ENCODE measurements around the gene TLNRD1.

TLNRD1 gene

DNA sequence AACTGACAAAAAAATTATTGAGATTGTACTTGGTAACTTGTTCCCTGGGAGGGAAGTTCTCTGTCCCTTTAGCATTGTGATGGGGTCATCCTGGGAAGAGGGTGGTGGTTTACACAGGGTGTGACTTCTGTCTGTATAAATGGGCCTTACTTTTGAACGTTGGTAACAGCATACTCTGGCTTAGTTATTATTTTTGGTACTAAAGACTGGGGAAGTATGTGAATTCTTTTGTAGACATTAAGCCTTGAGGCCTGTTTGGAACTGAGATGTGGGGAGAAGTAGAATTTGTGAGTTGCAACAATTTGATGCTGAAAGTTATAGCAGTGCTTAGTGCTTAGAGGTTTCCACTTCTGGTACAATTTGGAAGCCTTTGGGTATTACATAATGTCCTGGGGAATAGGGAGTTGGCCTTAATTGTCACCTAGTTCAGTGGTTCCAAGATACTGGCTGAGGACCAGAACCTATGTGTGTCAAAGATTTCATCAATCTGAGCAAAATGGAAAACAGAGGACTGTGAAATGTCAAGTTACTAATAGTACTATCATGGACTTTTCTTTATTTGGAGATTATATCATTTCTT, 15.9 kb downstream of the TLNRD1 start:
- H3K27me3 ChIP-seq: no peaks in the 10 kb centered on the region
- H3K4me3 ChIP-seq (ENCODE audit: low read depth, low read length): no peak overlapping the region
- TF ChIP-seq, protein P1, sequence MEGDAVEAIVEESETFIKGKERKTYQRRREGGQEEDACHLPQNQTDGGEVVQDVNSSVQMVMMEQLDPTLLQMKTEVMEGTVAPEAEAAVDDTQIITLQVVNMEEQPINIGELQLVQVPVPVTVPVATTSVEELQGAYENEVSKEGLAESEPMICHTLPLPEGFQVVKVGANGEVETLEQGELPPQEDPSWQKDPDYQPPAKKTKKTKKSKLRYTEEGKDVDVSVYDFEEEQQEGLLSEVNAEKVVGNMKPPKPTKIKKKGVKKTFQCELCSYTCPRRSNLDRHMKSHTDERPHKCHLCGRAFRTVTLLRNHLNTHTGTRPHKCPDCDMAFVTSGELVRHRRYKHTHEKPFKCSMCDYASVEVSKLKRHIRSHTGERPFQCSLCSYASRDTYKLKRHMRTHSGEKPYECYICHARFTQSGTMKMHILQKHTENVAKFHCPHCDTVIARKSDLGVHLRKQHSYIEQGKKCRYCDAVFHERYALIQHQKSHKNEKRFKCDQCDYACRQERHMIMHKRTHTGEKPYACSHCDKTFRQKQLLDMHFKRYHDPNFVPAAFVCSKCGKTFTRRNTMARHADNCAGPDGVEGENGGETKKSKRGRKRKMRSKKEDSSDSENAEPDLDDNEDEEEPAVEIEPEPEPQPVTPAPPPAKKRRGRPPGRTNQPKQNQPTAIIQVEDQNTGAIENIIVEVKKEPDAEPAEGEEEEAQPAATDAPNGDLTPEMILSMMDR (IDR thresholded peaks at IDR 0.05; ENCODE audit: low read depth, low read length): no peak
- no peak for DNase-seq
- H3K36me3 ChIP-seq: no peaks in the 10 kb centered on the region
- H3K4me1 ChIP-seq: no peaks in the 10 kb centered on the region
- H3K9me3 ChIP-seq: no peaks in the 10 kb centered on the region

DNA sequence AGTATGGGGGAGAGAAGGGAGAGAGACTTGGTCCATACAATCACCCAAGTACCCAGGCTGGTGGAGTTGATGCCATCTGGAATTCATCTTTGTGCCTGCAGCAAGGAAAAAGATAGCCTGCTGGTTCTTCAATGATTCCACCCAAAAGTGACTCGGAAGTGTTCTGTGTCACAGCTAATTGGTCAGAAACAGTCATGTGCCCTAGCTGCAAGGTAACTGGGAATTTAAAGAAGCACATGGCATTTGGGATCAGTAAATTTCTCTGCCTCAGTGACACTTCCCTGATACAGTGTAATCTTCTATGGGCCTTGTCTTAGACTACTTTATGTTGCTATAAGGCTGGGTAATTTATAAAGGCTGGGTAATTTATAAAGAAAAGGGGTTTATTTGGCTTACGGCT, 17.5 kb downstream of the TLNRD1 start:
- no peaks in the 10 kb centered on the region for H3K9me3 ChIP-seq
- no peak for DNase-seq
- TF ChIP-seq, protein P1 (IDR thresholded peaks at IDR 0.05; ENCODE audit: low read depth, low read length): no peak
- no peaks in the 10 kb centered on the region for H3K27me3 ChIP-seq
- no peaks in the 10 kb centered on the region for H3K36me3 ChIP-seq
- no peak overlapping the region for H3K4me3 ChIP-seq (ENCODE audit: low read depth, low read length)
- no peaks in the 10 kb centered on the region for H3K4me1 ChIP-seq

DNA sequence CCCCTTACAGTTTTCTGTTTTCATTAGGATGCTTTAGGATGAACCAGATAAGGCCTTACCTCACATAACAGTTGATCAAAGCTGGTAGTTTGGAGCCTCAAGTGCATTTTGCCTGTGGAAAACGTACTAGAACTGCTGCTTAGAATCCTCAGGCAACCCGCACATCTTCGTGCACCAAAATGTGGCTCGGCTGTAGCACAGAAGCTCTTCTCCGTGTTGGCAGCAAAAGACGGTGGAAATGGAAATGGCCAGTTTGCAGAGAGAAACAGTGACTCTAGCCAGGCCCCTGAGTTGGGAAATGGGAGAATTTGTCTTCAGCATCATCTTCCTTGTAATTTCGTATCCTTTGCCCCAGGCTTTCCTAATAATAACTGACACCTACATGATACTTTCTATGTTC, 20.6 kb downstream of the TLNRD1 start:
- Histone ChIP-seq H3K4me1 (no peaks in the 10 kb centered on the region), H3K36me3 (no peaks in the 10 kb centered on the region), H3K9me3 (no peaks in the 10 kb centered on the region), H3K4me3 (ENCODE audit: low read depth, low read length) (no peak overlapping the region), H3K27me3 (no peaks in the 10 kb centered on the region)
- TF ChIP-seq, protein P1 (IDR thresholded peaks at IDR 0.05; ENCODE audit: low read depth, low read length): no peak
- no peak for DNase-seq

DNA sequence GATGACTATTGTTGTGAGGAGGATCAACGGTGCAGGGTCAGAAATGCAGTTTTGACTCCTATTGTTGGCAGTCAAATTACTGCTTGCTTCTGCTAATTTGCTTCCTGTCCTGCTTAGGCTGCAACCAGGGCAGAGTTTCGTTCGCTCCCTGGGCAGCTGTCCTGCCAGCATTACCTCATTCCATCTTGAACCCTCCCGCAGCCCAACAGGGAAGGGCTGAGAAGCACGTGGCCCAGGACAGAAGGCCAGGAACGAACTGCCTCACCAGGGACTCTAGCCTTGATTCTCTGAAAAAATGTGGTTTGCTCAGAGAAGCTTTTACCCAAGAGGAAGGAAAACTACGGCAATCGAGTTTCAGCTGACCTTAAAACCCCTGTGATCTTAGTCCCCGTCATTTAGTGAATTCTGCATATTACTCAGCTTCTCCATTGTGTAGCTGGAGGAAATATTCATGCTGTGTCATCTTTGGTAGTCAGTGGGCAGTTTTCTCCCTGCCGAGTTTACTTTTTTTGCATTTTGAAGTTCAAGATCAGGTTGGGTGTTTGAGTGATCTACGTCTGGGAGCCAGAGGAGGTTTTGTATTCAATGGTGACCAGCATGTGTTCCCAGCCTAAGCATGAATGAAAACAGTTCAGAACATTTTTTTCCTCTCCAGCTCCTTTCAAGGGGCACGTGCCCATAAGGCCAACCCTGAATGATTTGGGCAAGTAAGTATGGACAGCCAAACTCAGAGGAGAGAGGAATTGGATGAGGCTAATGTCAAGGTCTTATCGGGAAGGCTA, 23.0 kb downstream of the TLNRD1 start:
- Histone ChIP-seq H3K4me3 (ENCODE audit: low read depth, low read length) (no peak overlapping the region), H3K27me3 (no peaks in the 10 kb centered on the region), H3K36me3 (no peaks in the 10 kb centered on the region), H3K4me1 (no peaks in the 10 kb centered on the region), H3K9me3 (no peaks in the 10 kb centered on the region)
- no peak for DNase-seq
- TF ChIP-seq, protein P1 (IDR thresholded peaks at IDR 0.05; ENCODE audit: low read depth, low read length): no peak

DNA sequence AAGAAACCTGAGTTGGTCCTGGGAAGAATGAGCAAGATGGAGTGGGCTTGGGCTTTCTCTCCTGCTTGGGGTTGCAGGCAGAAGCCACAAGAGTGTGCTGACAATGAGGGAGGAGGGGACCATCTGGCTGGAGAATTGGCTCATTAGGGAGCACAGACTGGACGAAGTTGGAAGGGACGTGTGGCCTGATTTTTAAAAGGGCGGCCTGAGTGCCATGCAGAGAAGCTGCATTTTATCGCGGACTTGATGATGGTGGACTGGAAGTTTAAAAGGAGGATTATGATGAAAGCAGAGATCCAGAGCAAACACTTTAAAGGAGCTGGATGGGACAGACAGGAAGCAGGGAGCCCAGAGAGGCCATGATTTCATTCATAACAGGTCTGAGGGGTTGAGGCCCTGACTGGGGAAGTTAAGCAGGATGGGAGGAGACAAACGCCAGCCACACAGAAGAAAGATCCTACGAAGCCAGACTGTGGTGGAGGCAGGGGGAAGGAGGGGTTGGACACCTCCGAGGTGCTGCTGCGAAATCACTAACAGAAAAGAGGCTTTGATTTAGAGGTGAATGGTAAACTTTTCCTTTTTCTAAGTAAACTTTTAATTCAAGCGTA, 23.6 kb downstream of the TLNRD1 start:
- no peak for DNase-seq
- H3K9me3 ChIP-seq: no peaks in the 10 kb centered on the region
- no peaks in the 10 kb centered on the region for H3K27me3 ChIP-seq
- no peak overlapping the region for H3K4me3 ChIP-seq (ENCODE audit: low read depth, low read length)
- H3K4me1 ChIP-seq: no peaks in the 10 kb centered on the region
- no peaks in the 10 kb centered on the region for H3K36me3 ChIP-seq
- TF ChIP-seq, protein P1 (IDR thresholded peaks at IDR 0.05; ENCODE audit: low read depth, low read length): no peak

DNA sequence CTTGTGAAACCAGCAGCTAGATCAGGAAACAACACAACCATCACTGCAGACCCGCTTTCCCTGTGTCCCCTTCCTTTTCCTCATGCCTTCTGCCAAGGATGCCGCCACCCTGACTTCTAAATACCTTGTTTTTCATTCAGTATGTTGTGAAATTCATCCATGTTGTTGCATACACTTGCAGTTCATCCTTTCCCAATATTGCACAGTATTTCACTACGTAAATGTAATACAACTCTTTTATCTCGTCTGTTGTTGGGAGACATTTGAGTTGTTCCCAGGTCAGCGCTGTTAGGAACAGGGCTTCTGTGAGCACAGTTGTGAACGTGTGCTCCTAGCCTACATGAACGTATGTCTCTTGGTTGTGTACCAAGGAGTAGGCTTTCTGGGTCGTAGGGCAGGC, 24.2 kb downstream of the TLNRD1 start:
- TF ChIP-seq, protein P1 (IDR thresholded peaks at IDR 0.05; ENCODE audit: low read depth, low read length): no peak
- Histone ChIP-seq H3K27me3 (no peaks in the 10 kb centered on the region), H3K36me3 (no peaks in the 10 kb centered on the region), H3K4me1 (no peaks in the 10 kb centered on the region), H3K9me3 (no peaks in the 10 kb centered on the region), H3K4me3 (ENCODE audit: low read depth, low read length) (no peak overlapping the region)
- DNase-seq: no peak

All from BE2C (cell line).